22Rv1 (cell line): ENCODE data around the gene SSH2.
A peak's percentile ranks its signal among the peaks of the same experiment; 100 is the strongest.

Experiments
- H3K27ac ChIP-seq: fragments of 450-650 bp; 2 replicates; pipeline ENCODE4 v1.5.1; 2017
- CTCF ChIP-seq: fragments of 450-650 bp; IDR thresholded peaks from 2 replicates; pipeline ENCODE4 v1.5.1; 2017; ENCODE audit warnings: mild to moderate bottlenecking
- ZFX ChIP-seq: fragments of 450-650 bp; IDR thresholded peaks from 2 replicates; pipeline ENCODE4 v1.6.1; 2017; ENCODE audit warnings: antibody characterized with exemption, borderline replicate concordance

Gene SSH2

GRCh38 chr17:29643817-29644160 is 286.2 kb downstream of the SSH2 start:
- peak overlapping the region; percentile 68 for H3K27ac ChIP-seq
- no peak for TF ChIP-seq CTCF
- no peak for TF ChIP-seq ZFX

- H3K27ac ChIP-seq = peak overlapping the region; percentile 68
Measured at GRCh38 chr17:29642171-29642611, 287.8 kb downstream of the SSH2 start.

GRCh38 chr17:29640981-29641642 is 288.9 kb downstream of the SSH2 start:
- H3K27ac ChIP-seq = no peak overlapping the region
- TF ChIP-seq ZFX = no peak
- no peak for TF ChIP-seq CTCF

More at GRCh38 chr17:29642171-29642611, 287.8 kb downstream of the SSH2 start:
- TF ChIP-seq ZFX = no peak
- TF ChIP-seq CTCF = no peak

- no peak for TF ChIP-seq ZFX
- no peak for TF ChIP-seq CTCF
- no peak overlapping the region for H3K27ac ChIP-seq
Measured at GRCh38 chr17:29640413-29640812, 289.6 kb downstream of the SSH2 start.

GRCh38 chr17:29633886-29634285 is 296.1 kb downstream of the SSH2 start:
- no peak overlapping the region for H3K27ac ChIP-seq
- TF ChIP-seq ZFX = no peak
- no peak for TF ChIP-seq CTCF

- TF ChIP-seq ZFX = no peak
- TF ChIP-seq CTCF = no peak
- H3K27ac ChIP-seq = no peak overlapping the region
Measured at GRCh38 chr17:29630630-29631193, 299.3 kb downstream of the SSH2 start.

- H3K27ac ChIP-seq = no peak overlapping the region
- TF ChIP-seq ZFX (no peak), CTCF (no peak)
Measured at GRCh38 chr17:29629839-29630238, 300.2 kb downstream of the SSH2 start.
